ENCODE data around the gene RAB27A. TPM values are rescaled to one million over a fixed set of nuclear protein-coding genes. Genes with fewer than 3 reads are reported as not detected.

RAB27A gene
- total and polyA plus RNA-seq, 2 donors from 2014 or later: 10.1 to 45.8 TPM

- no peaks in the 10 kb centered on the region for H3K4me1 ChIP-seq (ENCODE audit: control insufficient read depth in 2 of 3, insufficient read depth in 2 of 3, low read depth in 1 of 3, low read length in 3 of 3)
- no peaks in the 10 kb centered on the region for H3K9me3 ChIP-seq (ENCODE audit: control insufficient read depth in 2 of 3, insufficient read depth in 1 of 3, low read length in 3 of 3)
- H3K27me3 ChIP-seq (ENCODE audit: control insufficient read depth, insufficient read depth, low read length): no peaks in the 10 kb centered on the region
- H3K9ac ChIP-seq (ENCODE audit: low read length in 3 of 3): no peak overlapping the region
- DNase-seq (no peak), FAIRE-seq (no peak)
- H3K36me3 ChIP-seq (ENCODE audit: control insufficient read depth in 2 of 3, insufficient read depth in 3 of 3, low read length in 3 of 3): peaks cover 0 to under 1% (median 0%) of the 10 kb centered on the region in 3 donors
- H3K4me3 ChIP-seq (ENCODE audit: low read length in 3 of 3): no peak overlapping the region
- no peak overlapping the region for H3K27ac ChIP-seq (ENCODE audit: low read depth in 2 of 2, low read length in 2 of 2)
- no peak for TF ChIP-seq CTCF (IDR thresholded peaks at IDR 0.05; ENCODE audit: borderline replicate concordance, extremely low read depth, insufficient read depth)
- intact Hi-C loops (cut with DNase I): no loop called here
Measured at GRCh38 chr15:55230051-55230670, 59.5 kb downstream of the RAB27A start.

- DNase-seq (no peak), FAIRE-seq (no peak)
- Histone ChIP-seq H3K4me3 (ENCODE audit: low read length in 3 of 3) (no peak overlapping the region), H3K9me3 (ENCODE audit: control insufficient read depth in 2 of 3, insufficient read depth in 1 of 3, low read length in 3 of 3) (no peaks in the 10 kb centered on the region), H3K27ac (ENCODE audit: low read depth in 2 of 2, low read length in 2 of 2) (no peak overlapping the region), H3K9ac (ENCODE audit: low read length in 3 of 3) (no peak overlapping the region), H3K4me1 (ENCODE audit: control insufficient read depth in 2 of 3, insufficient read depth in 2 of 3, low read depth in 1 of 3, low read length in 3 of 3) (no peaks in the 10 kb centered on the region), H3K36me3 (ENCODE audit: control insufficient read depth in 2 of 3, insufficient read depth in 3 of 3, low read length in 3 of 3) (peaks cover 0 to 4% (median 0%) of the 10 kb centered on the region in 3 donors), H3K27me3 (ENCODE audit: control insufficient read depth, insufficient read depth, low read length) (no peaks in the 10 kb centered on the region)
- intact Hi-C loops (cut with DNase I): no loop called here
- no peak for TF ChIP-seq CTCF (IDR thresholded peaks at IDR 0.05; ENCODE audit: borderline replicate concordance, extremely low read depth, insufficient read depth)
Measured at GRCh38 chr15:55226127-55226526, 63.5 kb downstream of the RAB27A start.

DNA sequence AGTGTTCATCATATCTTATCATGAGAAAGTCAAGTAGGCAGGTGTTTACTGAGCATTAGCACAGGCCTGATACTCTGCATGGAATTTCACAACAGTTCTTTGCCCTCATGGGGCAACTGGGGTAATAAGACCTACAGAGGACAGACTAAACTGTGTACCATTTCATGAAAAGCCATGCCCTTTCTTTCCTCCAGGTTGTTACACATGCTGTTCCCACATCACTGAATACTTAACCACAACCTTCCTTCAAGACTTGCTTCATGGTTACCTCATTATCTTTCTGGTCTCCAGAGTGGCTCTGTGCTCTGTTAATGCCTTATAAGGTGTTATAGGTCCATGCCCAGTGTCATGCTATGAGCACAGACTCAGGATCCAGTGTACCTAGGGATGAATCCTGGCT lies 64.7 kb downstream of the RAB27A start:
- Histone ChIP-seq H3K9ac (ENCODE audit: low read length in 3 of 3) (no peak overlapping the region), H3K4me3 (ENCODE audit: low read length in 3 of 3) (no peak overlapping the region), H3K27me3 (ENCODE audit: control insufficient read depth, insufficient read depth, low read length) (no peaks in the 10 kb centered on the region), H3K27ac (ENCODE audit: low read depth in 2 of 2, low read length in 2 of 2) (no peak overlapping the region), H3K9me3 (ENCODE audit: control insufficient read depth in 2 of 3, insufficient read depth in 1 of 3, low read length in 3 of 3) (no peaks in the 10 kb centered on the region), H3K36me3 (ENCODE audit: control insufficient read depth in 2 of 3, insufficient read depth in 3 of 3, low read length in 3 of 3) (peaks cover 0 to 4% (median 0%) of the 10 kb centered on the region in 3 donors), H3K4me1 (ENCODE audit: control insufficient read depth in 2 of 3, insufficient read depth in 2 of 3, low read depth in 1 of 3, low read length in 3 of 3) (no peaks in the 10 kb centered on the region)
- FAIRE-seq (no peak), DNase-seq (no peak)
- intact Hi-C loops (cut with DNase I): no loop called here
- TF ChIP-seq CTCF (IDR thresholded peaks at IDR 0.05; ENCODE audit: borderline replicate concordance, extremely low read depth, insufficient read depth): no peak

DNA sequence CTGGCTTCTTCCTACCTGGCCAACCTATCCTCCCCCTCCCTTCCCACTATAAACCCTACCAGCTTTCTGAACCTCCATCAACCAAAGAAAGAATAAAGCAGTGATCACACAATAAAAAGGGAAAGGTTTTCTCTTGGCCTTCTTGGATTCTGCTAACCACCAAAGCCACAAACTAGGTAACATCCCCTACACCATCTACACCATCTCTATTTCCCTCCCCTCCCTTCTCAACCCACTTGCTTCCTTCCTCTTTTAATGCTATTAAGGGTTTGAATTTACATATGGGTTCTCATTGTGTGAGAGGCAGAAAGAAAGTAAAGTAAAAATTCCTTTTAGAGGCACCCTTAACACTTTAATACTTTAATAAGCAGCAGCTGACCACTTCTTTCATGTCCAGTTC lies 67.0 kb downstream of the RAB27A start:
- intact Hi-C loops (cut with DNase I): no loop called here
- DNase-seq (no peak), FAIRE-seq (no peak)
- TF ChIP-seq CTCF (IDR thresholded peaks at IDR 0.05; ENCODE audit: borderline replicate concordance, extremely low read depth, insufficient read depth): no peak
- no peak overlapping the region for H3K9ac ChIP-seq (ENCODE audit: low read length in 3 of 3)
- H3K9me3 ChIP-seq (ENCODE audit: control insufficient read depth in 2 of 3, insufficient read depth in 1 of 3, low read length in 3 of 3): no peaks in the 10 kb centered on the region
- no peaks in the 10 kb centered on the region for H3K4me1 ChIP-seq (ENCODE audit: control insufficient read depth in 2 of 3, insufficient read depth in 2 of 3, low read depth in 1 of 3, low read length in 3 of 3)
- peaks cover 0 to 4% (median 0%) of the 10 kb centered on the region in 3 donors for H3K36me3 ChIP-seq (ENCODE audit: control insufficient read depth in 2 of 3, insufficient read depth in 3 of 3, low read length in 3 of 3)
- H3K27me3 ChIP-seq (ENCODE audit: control insufficient read depth, insufficient read depth, low read length): no peaks in the 10 kb centered on the region
- H3K27ac ChIP-seq (ENCODE audit: low read depth in 2 of 2, low read length in 2 of 2): no peak overlapping the region
- no peak overlapping the region for H3K4me3 ChIP-seq (ENCODE audit: low read length in 3 of 3)
